ENCODE measurements around the gene MARK4.

Gene MARK4

GRCh38 chr19:45354241-45354842 is 103.3 kb downstream of the MARK4 start:
- no peak for DNase-seq (ENCODE audit: low read depth in 3 of 3, low spot score in 1 of 3)
